ENCODE measurements around the gene TRPV5.
A peak's percentile ranks its signal among the peaks of the same experiment; 100 is the strongest.
"Not testable (repeated sequence)": the region's sequence is repeated elsewhere in the genome, so short reads cannot be mapped to it uniquely, and the experiment has no call there.

TRPV5 gene

GRCh38 chr7:142933624-142934023 lies at the start of gene TRPV5:
TRPV5 (minus strand) TSS chr7:142933746; CDS start chr7:142933459, 287 bp downstream.
- no peak for DNase-seq
- in situ Hi-C loops (cut with MboI; ENCODE audit: low pct_unique_long_range_greater_than_20kb, low sequenced_read_pairs) = no loop called here

GRCh38 chr7:142978402-142978801 lies 44.9 kb upstream of the TRPV5 start:
- DNase-seq; in situ Hi-C loops (cut with MboI; ENCODE audit: low pct_unique_long_range_greater_than_20kb, low sequenced_read_pairs): not testable (repeated sequence)

DNA sequence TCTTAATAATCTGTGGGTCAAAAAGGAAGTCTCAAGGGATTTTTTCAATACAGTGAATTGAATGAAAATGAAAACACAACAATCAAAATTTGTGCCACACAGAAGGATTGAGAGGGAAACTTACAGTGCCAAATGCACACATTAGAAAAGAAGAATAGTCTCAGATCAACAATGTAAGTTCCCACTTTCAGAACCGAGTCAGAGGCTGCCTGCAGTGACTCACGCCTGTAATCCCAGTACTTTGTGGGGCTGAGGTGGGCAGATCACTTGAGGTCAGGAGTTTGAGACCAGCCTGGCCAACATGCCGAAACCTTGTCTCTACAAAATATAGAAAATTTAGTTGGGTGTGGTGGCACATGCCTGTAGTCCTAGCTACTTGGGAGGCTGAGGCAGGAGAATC lies 41.1 kb upstream of the TRPV5 start:
- DNase-seq = no peak
- in situ Hi-C loops (cut with MboI; ENCODE audit: low pct_unique_long_range_greater_than_20kb, low sequenced_read_pairs) = no loop called here

GRCh38 chr7:142969183-142969582 lies 35.6 kb upstream of the TRPV5 start:
- no peak for DNase-seq
- in situ Hi-C loops (cut with MboI; ENCODE audit: low pct_unique_long_range_greater_than_20kb, low sequenced_read_pairs) = no loop called here

DNA sequence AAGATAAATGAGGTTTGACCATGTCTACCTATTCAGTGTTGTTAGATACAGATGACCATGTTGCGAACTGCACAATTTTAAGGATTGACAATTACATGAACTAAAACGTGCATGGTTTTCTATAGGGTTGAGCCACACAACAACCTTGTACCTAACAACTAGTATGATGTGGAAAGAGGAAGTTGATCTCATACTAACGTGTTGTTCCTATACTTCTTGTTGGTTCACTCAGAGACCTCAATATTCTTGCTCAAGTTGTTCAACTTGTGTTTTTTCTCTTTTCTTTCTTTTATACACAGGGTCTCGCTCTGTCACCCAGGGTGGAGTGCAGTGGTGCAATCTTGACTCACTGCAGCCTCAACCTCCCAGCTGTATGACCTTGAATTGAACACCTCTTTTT lies 34.7 kb upstream of the TRPV5 start:
- no peak for DNase-seq
- in situ Hi-C loops (cut with MboI; ENCODE audit: low pct_unique_long_range_greater_than_20kb, low sequenced_read_pairs) = no loop called here

GRCh38 chr7:142964502-142965246 lies 31.1 kb upstream of the TRPV5 start:
- in situ Hi-C loops (cut with MboI; ENCODE audit: low pct_unique_long_range_greater_than_20kb, low sequenced_read_pairs) = no loop called here
- DNase-seq = no peak

DNA sequence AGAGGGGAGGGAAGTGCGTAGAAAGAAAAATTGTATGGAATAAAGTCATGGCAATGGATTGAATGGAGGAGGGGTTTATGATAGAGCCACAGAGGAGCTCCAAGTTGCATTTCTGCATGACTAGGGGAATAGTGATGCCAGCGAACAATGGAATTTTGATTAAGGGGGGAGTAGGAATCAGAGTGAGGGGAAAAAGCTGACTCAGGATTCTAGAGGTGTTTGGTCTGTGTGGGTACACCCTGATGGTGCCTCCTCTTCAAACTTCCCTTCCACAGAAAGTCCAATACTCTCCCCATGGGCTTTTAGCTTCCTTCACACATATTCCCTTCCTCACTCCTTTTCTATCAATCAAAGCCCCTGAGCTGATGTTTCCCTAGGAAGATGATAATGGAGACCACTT lies 30.4 kb upstream of the TRPV5 start:
- in situ Hi-C loops (cut with MboI; ENCODE audit: low pct_unique_long_range_greater_than_20kb, low sequenced_read_pairs) = no loop called here
- DNase-seq = no peak

GRCh38 chr7:142962991-142963390 lies 29.4 kb upstream of the TRPV5 start:
- DNase-seq = no peak
- in situ Hi-C loops (cut with MboI; ENCODE audit: low pct_unique_long_range_greater_than_20kb, low sequenced_read_pairs) = no loop called here

DNA sequence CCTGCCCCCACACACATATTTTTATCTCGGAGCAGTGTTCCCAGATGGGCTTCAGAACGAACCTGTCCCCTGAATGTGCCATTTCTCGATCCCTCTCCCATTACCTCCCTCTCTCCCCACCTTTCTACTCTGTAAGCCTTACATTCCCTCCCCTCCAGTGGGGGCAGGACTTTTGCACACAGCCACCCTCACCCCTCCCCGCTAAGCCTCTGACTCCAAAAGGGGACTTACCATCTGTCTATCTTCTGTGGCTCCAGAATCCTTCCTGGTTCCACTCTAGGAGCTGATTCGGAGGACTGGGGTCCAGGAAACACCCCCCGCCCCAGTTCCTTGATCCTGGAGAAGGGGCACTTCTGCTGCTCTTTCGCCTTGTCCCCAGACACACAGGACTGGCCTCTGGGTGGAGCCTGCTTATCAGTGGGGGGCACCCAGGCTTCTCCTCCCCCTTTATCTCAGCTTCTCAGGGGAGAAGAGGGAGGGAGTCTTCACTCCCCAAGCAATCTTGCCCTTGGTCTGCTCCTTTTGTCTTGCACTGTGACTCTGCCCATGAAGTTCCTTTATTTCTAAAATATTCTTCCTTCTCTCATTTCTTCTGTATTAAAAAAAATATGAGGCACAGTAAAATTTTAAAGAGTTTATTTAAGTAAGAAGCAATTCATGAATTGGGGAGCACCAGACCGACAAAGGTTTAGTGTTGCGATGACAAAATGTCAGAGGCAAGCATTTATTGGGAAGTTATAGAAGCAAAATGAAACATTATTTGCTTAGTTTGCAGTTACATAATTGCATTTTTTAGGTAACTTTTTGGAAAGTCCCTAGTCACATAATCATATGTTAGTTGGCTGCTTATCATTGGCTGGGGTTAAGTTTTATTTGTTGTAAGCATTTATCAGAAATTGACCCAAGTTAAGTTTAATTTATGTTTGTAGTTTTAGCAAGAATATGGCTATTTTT lies 28.7 kb upstream of the TRPV5 start, which contains the start of gene KEL:
KEL (minus strand) TSS at position 391 of the 954 bp plus-strand sequence; CDS start at position 234, 157 bp downstream.
- in situ Hi-C loops (cut with MboI; ENCODE audit: low pct_unique_long_range_greater_than_20kb, low sequenced_read_pairs) = no loop called here
- no peak for DNase-seq

- in situ Hi-C loops (cut with MboI; ENCODE audit: low pct_unique_long_range_greater_than_20kb, low sequenced_read_pairs) = no loop called here
- DNase-seq = no peak
These were observed 28.0 kb upstream of the TRPV5 start for GRCh38 chr7:142961595-142961972.

- peak; percentile 15 for DNase-seq
- in situ Hi-C loops (cut with MboI; ENCODE audit: low pct_unique_long_range_greater_than_20kb, low sequenced_read_pairs) = no loop called here
These were observed 27.5 kb upstream of the TRPV5 start for GRCh38 chr7:142960955-142961512.

DNA sequence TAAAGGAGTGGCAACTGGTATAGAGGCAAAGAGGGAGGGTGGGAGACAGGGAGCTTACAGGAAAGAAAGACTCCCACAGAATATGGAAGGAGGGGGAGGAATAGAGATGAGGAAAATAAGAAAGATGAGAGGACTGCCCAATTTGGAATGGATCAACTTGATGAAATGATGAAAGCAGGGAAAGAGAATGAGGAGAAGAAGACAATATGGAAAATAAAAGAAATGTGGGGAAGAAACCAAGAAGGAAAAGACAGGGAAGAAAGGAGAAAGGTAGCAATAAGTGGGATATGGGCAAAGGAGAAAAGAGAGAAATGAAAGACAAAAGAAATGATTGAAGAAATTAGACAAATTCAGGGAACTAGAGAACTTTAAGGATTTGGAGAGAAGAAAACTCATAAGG lies 25.7 kb upstream of the TRPV5 start:
- DNase-seq = no peak
- in situ Hi-C loops (cut with MboI; ENCODE audit: low pct_unique_long_range_greater_than_20kb, low sequenced_read_pairs) = no loop called here

DNA sequence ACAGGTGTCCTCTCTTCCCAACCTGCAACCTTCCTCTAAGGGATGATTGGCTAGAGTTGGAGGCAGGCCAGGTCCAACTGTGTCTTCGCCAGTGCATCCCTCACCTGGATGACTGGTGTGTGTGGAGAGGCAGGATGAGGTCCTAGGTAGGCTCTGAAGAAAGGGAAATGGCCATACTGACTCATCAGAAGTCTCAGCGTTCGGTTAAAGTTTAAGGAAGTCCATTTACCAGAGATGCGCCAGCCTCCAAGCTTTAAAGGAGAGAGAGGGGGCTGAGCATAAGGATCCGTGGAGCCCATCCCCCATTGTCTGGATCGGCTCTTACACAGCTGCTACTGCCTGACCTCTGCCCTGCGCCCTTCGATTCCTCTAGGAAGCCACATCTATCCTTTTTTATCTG lies 24.2 kb upstream of the TRPV5 start:
- DNase-seq = no peak
- in situ Hi-C loops (cut with MboI; ENCODE audit: low pct_unique_long_range_greater_than_20kb, low sequenced_read_pairs) = no loop called here

GRCh38 chr7:142956951-142957623 lies 23.5 kb upstream of the TRPV5 start:
- DNase-seq = no peak
- in situ Hi-C loops (cut with MboI; ENCODE audit: low pct_unique_long_range_greater_than_20kb, low sequenced_read_pairs) = no loop called here

- DNase-seq = peak; percentile 37
- in situ Hi-C loops (cut with MboI; ENCODE audit: low pct_unique_long_range_greater_than_20kb, low sequenced_read_pairs) = no loop called here
These were observed 21.2 kb upstream of the TRPV5 start for GRCh38 chr7:142954680-142955268.

DNA sequence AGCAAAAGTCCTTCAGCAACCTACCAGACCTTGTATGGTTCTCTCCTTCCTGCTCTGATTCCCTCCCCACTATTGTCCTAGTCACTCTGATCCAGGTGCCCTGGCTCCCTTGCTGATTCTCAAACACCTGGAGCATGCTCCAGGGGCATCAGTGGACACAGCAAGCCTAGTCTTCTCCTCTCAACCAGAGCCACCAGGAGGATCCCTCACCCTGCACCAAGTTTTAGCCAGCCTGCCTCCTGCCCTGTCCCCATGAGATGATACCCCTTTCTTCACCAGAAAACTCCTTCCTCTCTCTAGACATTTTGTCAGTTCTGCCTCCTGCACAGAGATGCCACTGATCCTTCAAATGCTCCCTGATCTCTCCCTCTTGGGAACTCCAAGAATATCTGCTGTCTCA lies 16.7 kb upstream of the TRPV5 start:
- no peak for DNase-seq
- in situ Hi-C loops (cut with MboI; ENCODE audit: low pct_unique_long_range_greater_than_20kb, low sequenced_read_pairs) = no loop called here

DNA sequence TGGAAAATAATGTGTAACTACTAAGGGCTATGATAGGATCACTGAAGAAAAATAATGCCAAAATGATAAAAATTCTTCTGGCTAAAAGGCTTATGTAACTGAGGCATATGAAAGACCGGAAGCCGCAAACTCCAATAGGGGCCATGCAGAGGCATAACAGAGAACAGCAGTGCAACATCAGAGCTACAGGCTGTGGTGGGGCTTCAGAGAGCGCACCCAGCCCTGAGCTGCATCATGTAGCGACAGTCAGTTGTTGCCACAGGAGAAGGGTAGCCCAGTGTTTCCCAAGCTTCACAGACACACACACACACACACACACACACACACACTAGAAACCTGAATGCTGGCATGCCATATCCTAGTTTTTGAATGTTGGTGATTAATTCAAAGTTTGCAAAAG lies 15.1 kb upstream of the TRPV5 start:
- DNase-seq = no peak
- in situ Hi-C loops (cut with MboI; ENCODE audit: low pct_unique_long_range_greater_than_20kb, low sequenced_read_pairs) = no loop called here

DNA sequence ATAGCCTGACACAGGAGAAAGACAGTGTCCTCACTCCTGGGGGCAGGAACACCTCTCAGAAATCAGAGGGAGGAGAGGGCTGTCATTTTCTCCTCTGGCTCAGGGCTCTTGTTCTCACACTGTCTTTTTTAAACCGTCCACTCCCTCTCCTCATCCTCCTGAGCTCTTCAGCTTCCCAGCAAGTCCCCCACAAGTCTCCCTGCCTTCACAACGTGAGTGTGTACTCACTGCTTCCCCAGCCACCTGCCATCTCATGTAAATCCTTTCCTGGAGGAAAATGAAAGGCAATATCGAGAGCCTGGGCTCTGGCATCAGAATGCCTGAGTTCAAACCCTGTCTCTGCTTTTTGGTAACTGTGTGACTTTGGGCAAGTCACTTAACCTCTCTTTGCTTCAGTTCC lies 11.5 kb upstream of the TRPV5 start:
- in situ Hi-C loops (cut with MboI; ENCODE audit: low pct_unique_long_range_greater_than_20kb, low sequenced_read_pairs) = no loop called here
- DNase-seq = no peak

DNA sequence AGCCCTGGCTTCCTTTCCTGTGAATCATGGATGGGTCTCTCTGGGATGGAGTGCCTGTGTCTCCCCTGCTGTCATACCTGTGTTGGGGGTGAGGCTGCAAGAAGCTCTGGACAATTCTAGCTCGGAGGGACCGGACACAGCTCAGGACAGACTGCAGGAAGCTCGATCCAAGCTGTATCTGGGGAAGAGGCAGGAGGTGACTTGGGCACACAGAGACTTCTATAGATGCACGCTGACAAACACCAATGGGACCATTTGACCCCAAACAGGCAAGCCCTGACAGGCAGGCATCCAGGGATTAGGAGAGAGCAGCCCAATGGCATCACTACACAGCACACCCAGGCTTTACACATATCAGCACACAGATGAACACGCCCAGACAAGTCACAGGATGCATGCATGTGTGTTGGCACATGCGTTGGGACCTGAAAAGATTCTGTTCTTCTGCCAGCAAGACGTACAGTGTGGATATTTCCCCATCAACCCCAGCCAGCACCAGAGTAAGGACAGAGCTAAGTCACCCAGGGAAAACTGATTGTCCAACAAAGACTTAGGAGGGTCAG lies 10.2 kb upstream of the TRPV5 start:
- DNase-seq = no peak
- in situ Hi-C loops (cut with MboI; ENCODE audit: low pct_unique_long_range_greater_than_20kb, low sequenced_read_pairs) = no loop called here
